Measurements from ENCODE around the gene PROCA1. TPM values are rescaled to one million over a fixed set of nuclear protein-coding genes. Genes with fewer than 3 reads are reported as not detected.

PROCA1 gene
- total and polyA plus RNA-seq, 2 experiments from 2014 or later: 1.1 to 3.9 TPM

DNA sequence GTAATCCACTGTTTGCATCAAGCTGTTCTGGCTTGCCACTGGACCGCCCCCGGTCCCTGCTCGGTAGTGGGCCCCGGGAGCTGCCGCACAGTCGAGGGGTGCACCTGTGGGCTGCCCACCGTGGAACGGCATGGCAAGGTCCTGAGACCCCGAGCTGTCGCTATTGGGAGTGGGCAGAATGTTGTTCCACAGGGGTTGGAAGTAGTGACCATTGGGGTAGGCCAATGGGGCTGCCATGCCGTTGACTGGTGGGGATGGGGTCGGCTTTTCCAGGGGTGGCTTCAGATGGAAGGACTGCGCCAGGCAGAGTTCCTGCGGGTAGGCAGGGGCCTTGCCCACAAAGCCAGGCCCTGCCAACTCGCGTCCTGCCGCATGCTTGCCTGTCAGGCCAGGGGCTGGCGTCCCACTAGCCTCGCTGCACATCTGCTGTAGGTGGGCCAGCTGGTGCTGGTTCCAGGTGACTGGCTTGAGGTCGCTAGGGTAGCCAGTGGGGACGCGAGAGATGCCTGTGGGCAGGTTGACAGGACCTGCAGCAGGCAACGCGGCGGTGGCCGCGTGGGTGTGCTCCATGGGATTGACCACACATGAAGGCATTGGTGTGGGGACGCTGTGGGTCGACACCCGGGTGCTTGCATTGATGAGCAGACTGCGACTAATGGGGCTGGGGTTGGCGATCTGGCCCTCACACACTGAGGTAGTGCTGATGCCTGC lies 46.9 kb upstream of the PROCA1 start:
- WGBS (ENCODE audit: low lambda C conversion rate, missing lambda C conversion rate): 99% methylated on average over 32 of the region's 32 CpGs
- Histone ChIP-seq H4K20me1 (ENCODE audit: insufficient read depth, poor library complexity, severe bottlenecking) (peaks cover 4% of the 10 kb centered on the region), H3K4me1 (ENCODE audit: insufficient read depth) (no peaks in the 10 kb centered on the region), H2AFZ (no peak overlapping the region), H3K79me2 (peaks cover 23% of the 10 kb centered on the region), H3K27ac (no peak overlapping the region), H3K9me3 (ENCODE audit: low read depth) (no peaks in the 10 kb centered on the region), H3K9me2 (replicated peaks; ENCODE audit: insufficient read depth) (no peaks in the 10 kb centered on the region), H3K27me3 (no peaks in the 10 kb centered on the region), H3K4me2 (no peak overlapping the region), H3K4me3 (no peak overlapping the region), H3K36me3 (replicated peaks; ENCODE audit: insufficient read depth, low read depth) (no peaks in the 10 kb centered on the region)
- TF ChIP-seq EZH2phosphoT487 (IDR thresholded peaks at IDR 0.05; ENCODE audit: low read depth, severe bottlenecking, unreplicated experiment) (no peak), EZH2 (IDR thresholded peaks at IDR 0.05; ENCODE audit: borderline replicate concordance) (no peak)
- TF ChIP-seq, protein P1, sequence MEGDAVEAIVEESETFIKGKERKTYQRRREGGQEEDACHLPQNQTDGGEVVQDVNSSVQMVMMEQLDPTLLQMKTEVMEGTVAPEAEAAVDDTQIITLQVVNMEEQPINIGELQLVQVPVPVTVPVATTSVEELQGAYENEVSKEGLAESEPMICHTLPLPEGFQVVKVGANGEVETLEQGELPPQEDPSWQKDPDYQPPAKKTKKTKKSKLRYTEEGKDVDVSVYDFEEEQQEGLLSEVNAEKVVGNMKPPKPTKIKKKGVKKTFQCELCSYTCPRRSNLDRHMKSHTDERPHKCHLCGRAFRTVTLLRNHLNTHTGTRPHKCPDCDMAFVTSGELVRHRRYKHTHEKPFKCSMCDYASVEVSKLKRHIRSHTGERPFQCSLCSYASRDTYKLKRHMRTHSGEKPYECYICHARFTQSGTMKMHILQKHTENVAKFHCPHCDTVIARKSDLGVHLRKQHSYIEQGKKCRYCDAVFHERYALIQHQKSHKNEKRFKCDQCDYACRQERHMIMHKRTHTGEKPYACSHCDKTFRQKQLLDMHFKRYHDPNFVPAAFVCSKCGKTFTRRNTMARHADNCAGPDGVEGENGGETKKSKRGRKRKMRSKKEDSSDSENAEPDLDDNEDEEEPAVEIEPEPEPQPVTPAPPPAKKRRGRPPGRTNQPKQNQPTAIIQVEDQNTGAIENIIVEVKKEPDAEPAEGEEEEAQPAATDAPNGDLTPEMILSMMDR (IDR thresholded peaks at IDR 0.05; ENCODE audit: poor library complexity): no peak
- no peak for DNase-seq (ENCODE audit: low spot score)

DNA sequence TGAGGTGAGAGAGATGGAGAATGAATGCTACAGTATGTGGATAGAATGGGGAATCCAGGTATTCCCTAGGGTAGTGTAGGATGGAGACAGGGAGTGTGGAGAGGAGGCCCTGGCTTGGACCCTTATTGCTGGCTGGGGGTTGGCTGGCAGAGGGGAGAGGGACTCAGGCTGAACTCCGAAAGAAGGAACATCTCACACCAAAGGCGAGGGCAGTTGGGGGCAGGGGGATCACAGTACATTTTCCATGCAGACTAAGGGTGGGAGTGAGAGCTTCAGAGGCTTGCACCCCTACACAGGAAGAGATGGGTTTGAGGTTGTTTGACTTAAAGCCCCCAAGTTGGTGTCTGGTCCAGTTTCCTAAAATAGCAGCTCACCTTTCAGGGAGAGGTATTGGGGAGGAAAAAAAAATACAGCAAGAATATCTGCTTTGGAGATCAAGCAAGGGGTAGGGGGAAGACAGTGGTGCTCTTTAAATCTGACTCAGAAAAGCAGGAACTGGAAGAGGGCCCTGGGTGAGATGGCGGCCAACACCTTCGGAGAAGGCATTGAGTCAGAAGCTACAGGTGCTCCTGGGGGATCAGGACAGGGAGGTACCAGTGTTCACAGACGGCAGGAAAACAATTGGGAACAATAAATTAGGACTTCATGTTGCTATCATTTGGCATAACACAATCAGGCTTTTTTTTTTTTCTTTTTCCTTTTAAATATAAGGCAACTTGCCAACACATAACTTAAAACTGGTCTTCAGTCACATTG lies 44.5 kb upstream of the PROCA1 start:
- H4K20me1 ChIP-seq (ENCODE audit: insufficient read depth, poor library complexity, severe bottlenecking): peaks cover 4% of the 10 kb centered on the region
- 97% methylated on average over 5 of the region's 5 CpGs for WGBS (ENCODE audit: low lambda C conversion rate, missing lambda C conversion rate)
- H3K4me2 ChIP-seq: no peak overlapping the region
- no peaks in the 10 kb centered on the region for H3K9me2 ChIP-seq (replicated peaks; ENCODE audit: insufficient read depth)
- H3K4me3 ChIP-seq: no peak overlapping the region
- H3K9me3 ChIP-seq (ENCODE audit: low read depth): no peaks in the 10 kb centered on the region
- peaks cover 14% of the 10 kb centered on the region for H3K79me2 ChIP-seq
- TF ChIP-seq EZH2 (IDR thresholded peaks at IDR 0.05; ENCODE audit: borderline replicate concordance) (no peak), EZH2phosphoT487 (IDR thresholded peaks at IDR 0.05; ENCODE audit: low read depth, severe bottlenecking, unreplicated experiment) (no peak)
- TF ChIP-seq, protein P1 (IDR thresholded peaks at IDR 0.05; ENCODE audit: poor library complexity): no peak
- DNase-seq (ENCODE audit: low spot score): no peak
- no peak overlapping the region for H3K27ac ChIP-seq
- no peaks in the 10 kb centered on the region for H3K4me1 ChIP-seq (ENCODE audit: insufficient read depth)
- no peaks in the 10 kb centered on the region for H3K27me3 ChIP-seq
- H2AFZ ChIP-seq: no peak overlapping the region
- H3K36me3 ChIP-seq (replicated peaks; ENCODE audit: insufficient read depth, low read depth): no peaks in the 10 kb centered on the region

DNA sequence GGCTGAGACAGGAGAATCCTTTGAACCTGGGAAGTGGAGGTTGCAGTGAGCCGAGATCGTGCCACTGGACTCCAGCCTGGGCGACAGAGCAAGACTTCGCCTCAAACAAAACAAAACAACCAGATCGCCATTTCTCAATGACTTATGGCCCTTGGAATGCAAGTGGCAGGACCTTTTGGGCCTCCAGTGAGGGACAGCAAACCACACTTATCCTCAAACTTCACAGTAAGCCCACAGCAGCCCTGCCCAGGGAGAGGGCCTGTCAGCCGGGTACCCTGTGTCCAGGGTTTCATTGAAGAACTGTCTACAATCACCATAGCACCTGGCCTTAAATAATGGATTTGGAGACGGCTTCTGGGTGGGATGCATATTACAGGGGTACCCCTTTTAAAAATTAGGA lies 43.8 kb upstream of the PROCA1 start:
- no peak for DNase-seq (ENCODE audit: low spot score)
- WGBS (ENCODE audit: low lambda C conversion rate, missing lambda C conversion rate): 93% methylated on average over 7 of the region's 7 CpGs
- H4K20me1 ChIP-seq (ENCODE audit: insufficient read depth, poor library complexity, severe bottlenecking): peaks cover 10% of the 10 kb centered on the region

More for the DNA sequence above, 43.8 kb upstream of the PROCA1 start:
- Histone ChIP-seq H3K4me2 (no peak overlapping the region), H3K79me2 (peaks cover 17% of the 10 kb centered on the region), H3K36me3 (replicated peaks; ENCODE audit: insufficient read depth, low read depth) (no peaks in the 10 kb centered on the region), H3K27me3 (no peaks in the 10 kb centered on the region), H3K4me3 (no peak overlapping the region), H3K27ac (no peak overlapping the region), H3K4me1 (ENCODE audit: insufficient read depth) (no peaks in the 10 kb centered on the region), H3K9me2 (replicated peaks; ENCODE audit: insufficient read depth) (no peaks in the 10 kb centered on the region), H3K9me3 (ENCODE audit: low read depth) (no peaks in the 10 kb centered on the region), H2AFZ (no peak overlapping the region)
- TF ChIP-seq, protein P1 (IDR thresholded peaks at IDR 0.05; ENCODE audit: poor library complexity): no peak
- TF ChIP-seq EZH2 (IDR thresholded peaks at IDR 0.05; ENCODE audit: borderline replicate concordance) (no peak), EZH2phosphoT487 (IDR thresholded peaks at IDR 0.05; ENCODE audit: low read depth, severe bottlenecking, unreplicated experiment) (no peak)

Measured in hepatocyte (in vitro differentiated cells).